Fibroblast of villous mesenchyme (primary cell): ENCODE results near the gene HS3ST1. TPM values are rescaled to one million over a fixed set of nuclear protein-coding genes. Genes with fewer than 3 reads are reported as not detected.

ENCODE experiments used
- DNase-seq: peaks from one replicate; pipeline ENCODE4 v3.0.0-alpha.2; 2010; ENCODE audit warnings: low read depth
- H3K4me3 ChIP-seq: 2 replicates; pipeline ENCODE4 v1.5.1; 2011; ENCODE audit warnings: low read depth, mild to moderate bottlenecking, low read length
- total RNA-seq: library from RNA; depleted of rRNA; stranded (reverse); fragments of >200 nt; gene quantifications from 2 replicates; pipeline ENCODE4 v1.2.3, GENCODE V29; 2012
- TF ChIP-seq, protein P1 (sequence below): IDR thresholded peaks from 2 replicates; pipeline ENCODE4 v1.5.1; 2012; ENCODE audit warnings: low read depth, mild to moderate bottlenecking, low read length; ENCODE audit not compliant: insufficient read depth

Gene HS3ST1
- total RNA-seq, 1 donor, result not detected

DNA sequence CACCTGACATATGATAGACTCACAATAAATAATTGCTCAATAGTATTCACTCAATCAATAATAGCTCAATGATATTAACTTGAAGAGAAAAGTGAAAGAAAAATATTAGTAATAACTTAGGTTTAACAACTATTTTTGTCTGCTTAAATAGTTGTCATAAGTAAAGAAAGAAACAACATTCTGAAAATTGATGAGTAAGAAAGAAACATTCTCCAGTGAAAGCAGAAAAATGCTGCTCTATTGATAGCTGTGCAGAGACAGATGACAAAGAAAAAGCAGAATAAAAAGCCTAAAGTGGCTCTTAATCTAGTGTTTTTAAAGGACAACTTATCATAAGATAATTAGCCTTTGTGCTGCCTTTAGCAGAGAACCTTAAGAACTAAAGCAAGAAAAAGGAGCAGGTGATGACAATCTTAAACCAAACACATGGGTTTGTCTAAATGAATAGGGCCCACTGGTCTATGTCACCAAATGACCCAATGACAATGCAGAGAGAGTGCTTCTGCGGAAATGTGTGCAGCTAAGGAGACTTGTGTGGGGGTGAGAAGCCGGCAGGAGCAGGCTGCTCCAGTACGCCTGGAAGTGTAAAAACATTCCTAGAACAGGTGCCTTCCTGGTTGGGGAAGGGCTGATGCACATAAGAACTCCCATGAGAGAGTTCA is 13.2 kb downstream of the HS3ST1 start:
- no peak overlapping the region for H3K4me3 ChIP-seq
- DNase-seq, result no peak
- TF ChIP-seq, protein P1, sequence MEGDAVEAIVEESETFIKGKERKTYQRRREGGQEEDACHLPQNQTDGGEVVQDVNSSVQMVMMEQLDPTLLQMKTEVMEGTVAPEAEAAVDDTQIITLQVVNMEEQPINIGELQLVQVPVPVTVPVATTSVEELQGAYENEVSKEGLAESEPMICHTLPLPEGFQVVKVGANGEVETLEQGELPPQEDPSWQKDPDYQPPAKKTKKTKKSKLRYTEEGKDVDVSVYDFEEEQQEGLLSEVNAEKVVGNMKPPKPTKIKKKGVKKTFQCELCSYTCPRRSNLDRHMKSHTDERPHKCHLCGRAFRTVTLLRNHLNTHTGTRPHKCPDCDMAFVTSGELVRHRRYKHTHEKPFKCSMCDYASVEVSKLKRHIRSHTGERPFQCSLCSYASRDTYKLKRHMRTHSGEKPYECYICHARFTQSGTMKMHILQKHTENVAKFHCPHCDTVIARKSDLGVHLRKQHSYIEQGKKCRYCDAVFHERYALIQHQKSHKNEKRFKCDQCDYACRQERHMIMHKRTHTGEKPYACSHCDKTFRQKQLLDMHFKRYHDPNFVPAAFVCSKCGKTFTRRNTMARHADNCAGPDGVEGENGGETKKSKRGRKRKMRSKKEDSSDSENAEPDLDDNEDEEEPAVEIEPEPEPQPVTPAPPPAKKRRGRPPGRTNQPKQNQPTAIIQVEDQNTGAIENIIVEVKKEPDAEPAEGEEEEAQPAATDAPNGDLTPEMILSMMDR, result no peak

- no peak overlapping the region for H3K4me3 ChIP-seq
- TF ChIP-seq, protein P1, result no peak
- no peak for DNase-seq
These were observed 16.5 kb downstream of the HS3ST1 start for GRCh38 chr4:11412211-11412610.

- TF ChIP-seq, protein P1, result no peak
- H3K4me3 ChIP-seq, result no peak overlapping the region
- no peak for DNase-seq
These were observed 19.1 kb downstream of the HS3ST1 start for GRCh38 chr4:11409632-11410031.

DNA sequence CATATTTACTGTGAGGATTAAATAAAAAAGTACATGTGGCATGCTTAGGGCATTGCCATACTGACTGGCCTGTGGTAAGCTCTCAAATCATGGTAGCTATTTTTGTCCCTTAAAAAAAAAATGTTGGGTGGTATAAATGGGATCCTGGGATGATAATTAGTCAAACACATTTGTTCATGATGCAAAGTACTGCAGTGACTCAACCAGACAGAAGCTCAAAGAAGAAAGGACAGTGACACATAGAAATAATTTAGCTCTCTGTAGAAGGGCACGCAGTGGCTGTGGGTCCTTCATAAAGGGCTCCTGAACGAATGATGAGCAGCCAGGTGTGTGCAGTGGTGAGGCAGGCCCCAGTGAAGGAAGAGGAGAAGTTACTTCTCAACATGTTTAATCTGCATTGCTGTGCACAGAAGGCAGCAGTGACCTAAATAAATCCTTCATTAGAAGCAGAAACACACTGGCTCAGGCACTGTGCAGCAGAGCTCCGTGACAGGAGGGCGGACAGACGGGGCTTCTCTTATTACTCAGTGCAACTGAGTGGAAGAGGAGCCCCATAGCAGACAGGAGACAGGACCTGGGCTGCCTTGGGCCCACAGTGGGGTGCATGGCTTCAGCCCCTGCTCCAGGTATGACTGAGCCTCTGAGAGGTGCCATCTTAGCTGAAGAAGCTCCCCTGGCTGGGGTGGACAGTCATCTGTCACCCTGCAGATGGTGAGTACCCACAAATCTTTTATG is 20.3 kb downstream of the HS3ST1 start:
- no peak overlapping the region for H3K4me3 ChIP-seq
- TF ChIP-seq, protein P1, result no peak
- DNase-seq, result no peak

GRCh38 chr4:11407551-11407950 is 21.1 kb downstream of the HS3ST1 start:
- no peak for DNase-seq
- no peak overlapping the region for H3K4me3 ChIP-seq
- TF ChIP-seq, protein P1, result no peak

DNA sequence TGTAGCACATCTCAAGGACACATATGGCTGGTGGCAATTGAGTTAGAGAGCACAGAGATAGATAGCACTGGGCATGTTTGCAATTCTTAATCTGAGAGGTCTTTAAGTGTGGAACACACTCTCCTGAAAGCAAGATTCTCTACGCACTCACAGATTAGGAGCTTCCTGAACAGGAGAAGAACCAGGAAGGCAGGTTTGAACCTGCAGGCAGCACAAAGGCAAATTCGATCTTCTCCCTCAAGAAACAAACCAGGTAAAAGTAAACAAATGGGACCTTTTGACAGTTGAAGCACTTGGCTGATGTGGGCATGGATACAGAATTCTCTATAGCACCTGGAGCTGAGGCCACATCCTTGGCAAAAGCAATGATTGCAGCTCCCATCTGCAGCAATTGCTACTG is 24.3 kb downstream of the HS3ST1 start:
- no peak for DNase-seq
- TF ChIP-seq, protein P1, result no peak
- H3K4me3 ChIP-seq, result no peak overlapping the region
